ENCODE data around the gene FLNA.

GRCh38 chrX:154378799-154379568 lies 4.5 kb upstream of the FLNA start, which contains the start of gene EMD:
- no peak for TF ChIP-seq ZNF274 (IDR thresholded peaks at IDR 0.05; ENCODE audit: low read depth, low read length)
- no peak for TF ChIP-seq YY1 (IDR thresholded peaks at IDR 0.05; ENCODE audit: insufficient read depth, insufficient read length)
- no peak for TF ChIP-seq SUZ12 (IDR thresholded peaks at IDR 0.05; ENCODE audit: extremely low read depth, insufficient read depth, insufficient read length)
